ENCODE data around the gene PTPRM.

PTPRM gene

DNA sequence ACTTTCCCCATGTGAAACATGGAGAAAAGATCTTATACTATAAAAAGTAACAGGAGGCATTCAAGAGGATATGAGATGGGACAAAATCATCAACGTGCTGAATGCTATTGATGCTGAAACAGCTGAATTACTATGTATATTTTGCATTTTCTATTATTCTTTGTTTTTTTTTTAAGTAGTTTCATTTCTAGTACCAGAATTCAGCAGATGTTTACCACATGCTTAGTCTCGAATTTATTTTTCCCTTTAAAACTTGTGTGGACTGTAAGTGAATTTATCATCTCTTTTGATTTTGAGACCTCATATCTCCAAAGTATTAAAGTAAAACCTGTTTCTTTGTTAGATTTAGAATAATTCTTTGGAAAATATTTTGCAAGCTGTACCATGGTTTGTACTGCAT is 205.8 kb downstream of the PTPRM start:
- no peak overlapping the region for H3K9ac ChIP-seq (ENCODE audit: low read length)
- H3K4me2 ChIP-seq (ENCODE audit: low read depth, low read length, poor library complexity, severe bottlenecking) = no peak overlapping the region
- H3K27ac ChIP-seq (ENCODE audit: low read depth, low read length) = no peak overlapping the region
- H3K9me2 ChIP-seq (replicated peaks; ENCODE audit: insufficient read depth, low read length) = no peaks in the 10 kb centered on the region
- H3K36me3 ChIP-seq (ENCODE audit: low read length) = no peaks in the 10 kb centered on the region
- no peaks in the 10 kb centered on the region for H4K20me1 ChIP-seq (ENCODE audit: low read depth, low read length)
- no peaks in the 10 kb centered on the region for H3F3A ChIP-seq (ENCODE audit: insufficient read depth)
- TF ChIP-seq, protein P1, sequence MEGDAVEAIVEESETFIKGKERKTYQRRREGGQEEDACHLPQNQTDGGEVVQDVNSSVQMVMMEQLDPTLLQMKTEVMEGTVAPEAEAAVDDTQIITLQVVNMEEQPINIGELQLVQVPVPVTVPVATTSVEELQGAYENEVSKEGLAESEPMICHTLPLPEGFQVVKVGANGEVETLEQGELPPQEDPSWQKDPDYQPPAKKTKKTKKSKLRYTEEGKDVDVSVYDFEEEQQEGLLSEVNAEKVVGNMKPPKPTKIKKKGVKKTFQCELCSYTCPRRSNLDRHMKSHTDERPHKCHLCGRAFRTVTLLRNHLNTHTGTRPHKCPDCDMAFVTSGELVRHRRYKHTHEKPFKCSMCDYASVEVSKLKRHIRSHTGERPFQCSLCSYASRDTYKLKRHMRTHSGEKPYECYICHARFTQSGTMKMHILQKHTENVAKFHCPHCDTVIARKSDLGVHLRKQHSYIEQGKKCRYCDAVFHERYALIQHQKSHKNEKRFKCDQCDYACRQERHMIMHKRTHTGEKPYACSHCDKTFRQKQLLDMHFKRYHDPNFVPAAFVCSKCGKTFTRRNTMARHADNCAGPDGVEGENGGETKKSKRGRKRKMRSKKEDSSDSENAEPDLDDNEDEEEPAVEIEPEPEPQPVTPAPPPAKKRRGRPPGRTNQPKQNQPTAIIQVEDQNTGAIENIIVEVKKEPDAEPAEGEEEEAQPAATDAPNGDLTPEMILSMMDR (IDR thresholded peaks at IDR 0.05; ENCODE audit: insufficient read depth, low read length, poor library complexity, severe bottlenecking) = no peak
- TF ChIP-seq EZH2phosphoT487 (conservative IDR thresholded peaks at IDR 0.05; ENCODE audit: low read length) = no peak
- H3K4me3 ChIP-seq (ENCODE audit: insufficient read depth, low read length, poor library complexity, severe bottlenecking) = no peak overlapping the region
- H2AFZ ChIP-seq (ENCODE audit: low read depth, low read length, severe bottlenecking) = no peak overlapping the region
- no peaks in the 10 kb centered on the region for H3K79me2 ChIP-seq (ENCODE audit: insufficient read depth, low read length)
- no peaks in the 10 kb centered on the region for H3K9me3 ChIP-seq (ENCODE audit: insufficient read depth, low read length)
- H3K27me3 ChIP-seq (ENCODE audit: low read length) = no peaks in the 10 kb centered on the region

DNA sequence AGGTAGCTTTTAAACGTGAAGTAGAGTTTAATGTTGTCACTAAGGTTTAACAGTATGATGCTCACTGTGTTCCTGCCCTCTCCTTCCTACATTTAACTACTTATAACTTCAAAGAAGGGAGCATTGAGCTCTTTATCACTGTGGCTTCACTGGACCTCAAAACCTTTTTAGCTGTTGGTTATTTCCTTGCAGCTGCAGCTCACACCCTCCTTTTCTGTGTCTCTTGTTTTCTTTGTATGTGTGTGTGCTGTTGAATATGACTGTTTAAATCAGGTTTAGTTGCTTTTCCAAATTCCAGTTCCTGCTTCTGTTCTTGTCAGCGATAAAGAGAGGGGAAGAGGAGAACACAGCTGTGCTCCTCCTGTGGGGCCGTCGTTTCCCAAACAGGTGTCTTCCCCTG is 208.0 kb downstream of the PTPRM start:
- no peak overlapping the region for H3K27ac ChIP-seq (ENCODE audit: low read depth, low read length)
- H3K4me2 ChIP-seq (ENCODE audit: low read depth, low read length, poor library complexity, severe bottlenecking) = no peak overlapping the region
- no peaks in the 10 kb centered on the region for H4K20me1 ChIP-seq (ENCODE audit: low read depth, low read length)
- no peak overlapping the region for H3K4me3 ChIP-seq (ENCODE audit: insufficient read depth, low read length, poor library complexity, severe bottlenecking)
- no peaks in the 10 kb centered on the region for H3F3A ChIP-seq (ENCODE audit: insufficient read depth)
- no peaks in the 10 kb centered on the region for H3K27me3 ChIP-seq (ENCODE audit: low read length)
- H3K36me3 ChIP-seq (ENCODE audit: low read length) = no peaks in the 10 kb centered on the region
- no peaks in the 10 kb centered on the region for H3K79me2 ChIP-seq (ENCODE audit: insufficient read depth, low read length)
- H2AFZ ChIP-seq (ENCODE audit: low read depth, low read length, severe bottlenecking) = no peak overlapping the region
- H3K9ac ChIP-seq (ENCODE audit: low read length) = no peak overlapping the region
- no peaks in the 10 kb centered on the region for H3K9me3 ChIP-seq (ENCODE audit: insufficient read depth, low read length)
- TF ChIP-seq, protein P1 (IDR thresholded peaks at IDR 0.05; ENCODE audit: insufficient read depth, low read length, poor library complexity, severe bottlenecking) = no peak
- no peak for TF ChIP-seq EZH2phosphoT487 (conservative IDR thresholded peaks at IDR 0.05; ENCODE audit: low read length)
- no peaks in the 10 kb centered on the region for H3K9me2 ChIP-seq (replicated peaks; ENCODE audit: insufficient read depth, low read length)

DNA sequence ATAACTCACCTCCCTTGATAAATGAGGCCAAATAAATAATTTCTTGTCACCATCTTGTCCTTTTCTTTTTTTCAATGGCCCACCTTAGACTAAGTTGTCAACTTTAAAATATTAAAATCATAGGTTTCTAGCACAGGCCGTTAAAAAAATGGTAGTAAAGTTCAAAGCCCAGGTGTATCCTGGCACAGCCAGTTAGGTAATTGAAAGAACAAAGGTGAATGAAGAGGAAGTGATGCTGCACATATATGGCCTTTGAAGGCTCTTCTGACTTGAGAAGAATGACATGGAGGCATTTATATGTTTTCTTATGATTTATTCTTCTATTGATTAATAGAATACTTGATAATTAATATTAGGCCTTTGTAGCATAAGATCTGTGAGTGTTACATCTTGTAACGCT is 208.7 kb downstream of the PTPRM start:
- Histone ChIP-seq H3K27ac (ENCODE audit: low read depth, low read length) (no peak overlapping the region), H2AFZ (ENCODE audit: low read depth, low read length, severe bottlenecking) (no peak overlapping the region), H3K27me3 (ENCODE audit: low read length) (no peaks in the 10 kb centered on the region), H3K4me3 (ENCODE audit: insufficient read depth, low read length, poor library complexity, severe bottlenecking) (no peak overlapping the region), H3K79me2 (ENCODE audit: insufficient read depth, low read length) (no peaks in the 10 kb centered on the region), H3K9me2 (replicated peaks; ENCODE audit: insufficient read depth, low read length) (no peaks in the 10 kb centered on the region), H3K36me3 (ENCODE audit: low read length) (no peaks in the 10 kb centered on the region), H4K20me1 (ENCODE audit: low read depth, low read length) (no peaks in the 10 kb centered on the region), H3K9ac (ENCODE audit: low read length) (no peak overlapping the region), H3F3A (ENCODE audit: insufficient read depth) (no peaks in the 10 kb centered on the region), H3K4me2 (ENCODE audit: low read depth, low read length, poor library complexity, severe bottlenecking) (no peak overlapping the region), H3K9me3 (ENCODE audit: insufficient read depth, low read length) (no peaks in the 10 kb centered on the region)
- TF ChIP-seq, protein P1 (IDR thresholded peaks at IDR 0.05; ENCODE audit: insufficient read depth, low read length, poor library complexity, severe bottlenecking) = no peak
- no peak for TF ChIP-seq EZH2phosphoT487 (conservative IDR thresholded peaks at IDR 0.05; ENCODE audit: low read length)

Data from SU-DHL-6 (cell line).